ENCODE results near the gene APOO. TPM values are rescaled to one million over a fixed set of nuclear protein-coding genes. Genes with fewer than 3 reads are reported as not detected.

APOO gene
- total RNA-seq, 1 donor from 2014 or later = 34.6 TPM

- no peak for FAIRE-seq
These were observed 674 bp upstream of the APOO start for GRCh38 chrX:23908219-23909004.

GRCh38 chrX:23907111-23907497 is 634 bp downstream of the APOO start:
- Histone ChIP-seq H3K4me1 (ENCODE audit: insufficient read depth, low read length) (peaks cover 6% of the 10 kb centered on the region), H4K20me1 (ENCODE audit: insufficient read depth, low read length) (no peaks in the 10 kb centered on the region), H3K27ac (ENCODE audit: low read depth, low read length) (peak overlapping the region; percentile 61), H3K9me3 (ENCODE audit: insufficient read depth, low read depth, low read length) (no peaks in the 10 kb centered on the region), H3K79me2 (ENCODE audit: insufficient read depth, low read length) (peaks cover 6% of the 10 kb centered on the region), H2AFZ (ENCODE audit: low read depth, low read length) (peak overlapping the region; percentile 80), H3K27me3 (ENCODE audit: insufficient read depth, low read length) (no peaks in the 10 kb centered on the region), H3K9ac (ENCODE audit: low read length) (peak overlapping the region; percentile 84), H3K4me3 (ENCODE audit: insufficient read depth, low read depth, low read length) (peak overlapping the region; percentile 72), H3K36me3 (ENCODE audit: insufficient read depth, low read length) (no peaks in the 10 kb centered on the region), H3K4me2 (ENCODE audit: low read length) (peak overlapping the region; percentile 85)
- no peak overlapping the region for H3K27ac Mint-ChIP-seq (ENCODE audit: unreplicated experiment)
- no peaks in the 10 kb centered on the region for H3K27me3 Mint-ChIP-seq (ENCODE audit: low read depth, unreplicated experiment)
- FAIRE-seq (no peak), DNase-seq (ENCODE audit: low read depth) (no peak)
- peak overlapping the region; percentile 85 for H3K4me3 Mint-ChIP-seq (ENCODE audit: unreplicated experiment)
- peaks cover 7% of the 10 kb centered on the region for H3K4me1 Mint-ChIP-seq (ENCODE audit: low read depth, unreplicated experiment)
- TF ChIP-seq CTCF (IDR thresholded peaks at IDR 0.05; ENCODE audit: insufficient read depth, low read depth, low read length) (no peak), EZH2 (IDR thresholded peaks at IDR 0.05; ENCODE audit: insufficient read depth, low read length) (no peak)
- H3K36me3 Mint-ChIP-seq (ENCODE audit: low read depth, unreplicated experiment) = no peaks in the 10 kb centered on the region
- no peaks in the 10 kb centered on the region for H3K9me3 Mint-ChIP-seq (ENCODE audit: unreplicated experiment)

More at GRCh38 chrX:23908219-23909004, 674 bp upstream of the APOO start:
- Histone ChIP-seq H3K4me1 (ENCODE audit: insufficient read depth, low read length) (peaks cover 4% of the 10 kb centered on the region), H3K79me2 (ENCODE audit: insufficient read depth, low read length) (peaks cover 6% of the 10 kb centered on the region), H4K20me1 (ENCODE audit: insufficient read depth, low read length) (no peaks in the 10 kb centered on the region), H3K9me3 (ENCODE audit: insufficient read depth, low read depth, low read length) (no peaks in the 10 kb centered on the region), H3K27me3 (ENCODE audit: insufficient read depth, low read length) (no peaks in the 10 kb centered on the region), H2AFZ (ENCODE audit: low read depth, low read length) (peak overlapping the region; percentile 80), H3K27ac (ENCODE audit: low read depth, low read length) (no peak overlapping the region), H3K4me3 (ENCODE audit: insufficient read depth, low read depth, low read length) (peak overlapping the region; percentile 72), H3K9ac (ENCODE audit: low read length) (peak overlapping the region; percentile 59), H3K36me3 (ENCODE audit: insufficient read depth, low read length) (no peaks in the 10 kb centered on the region), H3K4me2 (ENCODE audit: low read length) (peak overlapping the region; percentile 85)
- H3K9me3 Mint-ChIP-seq (ENCODE audit: unreplicated experiment) = no peaks in the 10 kb centered on the region
- H3K4me3 Mint-ChIP-seq (ENCODE audit: unreplicated experiment) = peak overlapping the region; percentile 78
- TF ChIP-seq CTCF (IDR thresholded peaks at IDR 0.05; ENCODE audit: insufficient read depth, low read depth, low read length) (peak; percentile 20), EZH2 (IDR thresholded peaks at IDR 0.05; ENCODE audit: insufficient read depth, low read length) (no peak)
- no peak for DNase-seq (ENCODE audit: low read depth)
- H3K36me3 Mint-ChIP-seq (ENCODE audit: low read depth, unreplicated experiment) = no peaks in the 10 kb centered on the region
- peaks cover 7% of the 10 kb centered on the region for H3K4me1 Mint-ChIP-seq (ENCODE audit: low read depth, unreplicated experiment)
- H3K27me3 Mint-ChIP-seq (ENCODE audit: low read depth, unreplicated experiment) = no peaks in the 10 kb centered on the region
- peak overlapping the region; percentile 84 for H3K27ac Mint-ChIP-seq (ENCODE audit: unreplicated experiment)

GRCh38 chrX:23904096-23904495 is 3.6 kb downstream of the APOO start:
- FAIRE-seq (peak; percentile 5), DNase-seq (ENCODE audit: low read depth) (peak; percentile 37)
- peaks cover 25% of the 10 kb centered on the region for H3K4me1 ChIP-seq (ENCODE audit: insufficient read depth, low read length)
- H3K27ac ChIP-seq (ENCODE audit: low read depth, low read length) = peak overlapping the region; percentile 25
- TF ChIP-seq EZH2 (IDR thresholded peaks at IDR 0.05; ENCODE audit: insufficient read depth, low read length) = no peak
- no peaks in the 10 kb centered on the region for H4K20me1 ChIP-seq (ENCODE audit: insufficient read depth, low read length)
- H3K9me3 ChIP-seq (ENCODE audit: insufficient read depth, low read depth, low read length) = no peaks in the 10 kb centered on the region
- H3K4me2 ChIP-seq (ENCODE audit: low read length) = no peak overlapping the region
- H3K4me3 Mint-ChIP-seq (ENCODE audit: unreplicated experiment) = no peak overlapping the region
- H3K9ac ChIP-seq (ENCODE audit: low read length) = peak overlapping the region; percentile 31
- peaks cover 8% of the 10 kb centered on the region for H3K79me2 ChIP-seq (ENCODE audit: insufficient read depth, low read length)
- H3K9me3 Mint-ChIP-seq (ENCODE audit: unreplicated experiment) = no peaks in the 10 kb centered on the region
- no peaks in the 10 kb centered on the region for H3K36me3 ChIP-seq (ENCODE audit: insufficient read depth, low read length)
- H3K4me1 Mint-ChIP-seq (ENCODE audit: low read depth, unreplicated experiment) = peaks cover 12% of the 10 kb centered on the region
- H3K27ac Mint-ChIP-seq (ENCODE audit: unreplicated experiment) = no peak overlapping the region
- no peaks in the 10 kb centered on the region for H3K27me3 ChIP-seq (ENCODE audit: insufficient read depth, low read length)
- no peaks in the 10 kb centered on the region for H3K36me3 Mint-ChIP-seq (ENCODE audit: low read depth, unreplicated experiment)
- no peak overlapping the region for H3K4me3 ChIP-seq (ENCODE audit: insufficient read depth, low read depth, low read length)
- no peak overlapping the region for H2AFZ ChIP-seq (ENCODE audit: low read depth, low read length)
- no peaks in the 10 kb centered on the region for H3K27me3 Mint-ChIP-seq (ENCODE audit: low read depth, unreplicated experiment)
